Stimulated activated CD4-positive, alpha-beta T cell treated with anti-CD3 and anti-CD28 coated beads, Interleukin-1b, Interleukin-23, amount 100 ng/mL, for 4 hours (primary cell): ENCODE results near the gene HSD17B11.
"Not testable (repeated sequence)": the region's sequence is repeated elsewhere in the genome, so short reads cannot be mapped to it uniquely, and the experiment has no call there.

Source experiments
- DNase-seq, 2 donors: peaks; one replicate each; pipeline ENCODE4 v3.0.0-alpha.2; 2020; ENCODE audit warnings: low read depth in 2 of 2

Gene HSD17B11

DNA sequence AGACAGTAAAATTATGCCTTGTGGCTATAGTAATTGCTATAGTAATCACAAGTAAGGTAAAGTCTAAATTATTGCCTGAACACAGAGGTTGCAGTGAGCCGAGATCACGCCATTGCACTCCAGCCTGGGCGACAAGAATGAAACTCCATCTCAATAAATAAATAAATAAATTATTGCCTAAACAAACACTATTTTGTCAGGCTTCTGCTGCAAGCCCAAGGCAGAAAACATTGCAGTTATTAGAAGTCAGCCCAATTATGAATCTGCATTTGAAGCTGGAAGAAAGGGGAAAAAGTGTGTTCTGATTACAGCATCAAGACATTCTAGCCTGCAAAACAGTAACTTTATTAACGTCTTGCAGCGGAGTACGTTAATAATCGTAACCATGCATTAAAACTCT lies 85.4 kb downstream of the HSD17B11 start:
- no peak for DNase-seq

DNA sequence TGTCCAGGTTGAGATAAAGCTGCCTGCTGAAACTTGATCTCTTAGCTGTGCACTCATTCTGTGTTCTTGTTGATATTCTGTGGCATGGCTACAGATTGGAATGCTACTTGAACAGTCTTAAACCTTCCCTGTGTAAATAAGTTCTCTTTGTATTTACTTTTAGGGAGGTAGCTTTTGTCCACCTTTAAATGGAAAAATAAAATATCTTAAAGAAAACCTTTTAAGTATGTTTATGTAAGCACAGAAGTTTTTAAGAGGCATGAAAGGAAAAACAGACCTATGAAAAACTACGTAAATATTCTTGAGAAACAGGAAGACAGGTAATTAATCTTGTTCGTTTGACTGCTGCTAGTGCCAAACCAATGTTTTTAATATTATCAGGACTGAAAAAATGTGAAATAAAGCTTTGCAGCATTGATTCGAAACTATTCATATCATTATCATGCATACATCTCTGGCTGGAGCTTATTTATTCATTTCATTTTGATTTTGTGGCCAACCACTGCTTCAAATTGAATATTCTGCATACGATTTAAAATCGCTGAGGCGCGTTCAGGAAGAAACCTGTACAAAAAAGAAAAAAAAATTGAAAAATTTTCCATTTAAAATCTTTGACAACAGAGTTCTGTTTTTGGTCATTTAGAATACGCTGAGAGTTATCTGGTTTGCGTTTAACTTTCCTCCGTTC lies 86.1 kb downstream of the HSD17B11 start:
- no peak for DNase-seq

DNA sequence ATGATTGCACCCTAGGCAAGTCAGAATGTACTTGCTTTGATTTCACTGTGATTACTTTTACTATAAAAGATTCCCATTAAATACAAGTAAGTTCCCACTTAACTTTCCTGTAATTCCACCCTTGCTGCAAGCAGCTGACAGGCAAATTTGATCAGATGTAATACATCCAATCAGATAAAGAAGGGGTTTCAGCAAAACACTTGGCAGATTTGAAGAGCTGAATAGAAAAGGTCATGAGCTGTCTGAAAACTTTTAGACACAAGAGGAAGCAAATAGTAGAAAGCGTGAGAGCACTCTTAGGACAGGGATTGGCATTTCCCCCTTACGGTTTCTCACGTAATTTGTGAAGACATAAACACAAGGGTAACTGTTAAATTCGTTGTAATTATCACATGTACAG lies 91.1 kb downstream of the HSD17B11 start:
- no peak for DNase-seq

GRCh38 chr4:87298362-87298761 lies 92.6 kb downstream of the HSD17B11 start:
- no peak for DNase-seq

DNA sequence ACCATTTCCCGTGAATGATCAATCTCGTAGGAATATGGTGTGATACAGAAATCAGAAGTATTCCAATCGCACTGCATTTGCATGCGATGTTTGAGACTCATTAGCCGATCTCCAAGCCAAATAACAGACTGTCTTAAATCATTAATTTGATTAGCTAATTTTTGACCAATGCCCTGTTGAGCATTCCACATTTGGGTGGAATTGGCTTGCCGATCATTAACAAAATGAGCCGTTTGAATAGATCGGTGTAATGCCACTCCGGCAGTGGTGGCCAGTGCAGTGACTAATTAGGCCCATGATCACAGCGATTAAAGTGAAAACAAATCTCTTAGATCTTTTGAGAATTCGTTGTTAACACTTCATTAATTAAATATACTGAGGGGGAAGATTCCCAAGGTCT lies 96.1 kb downstream of the HSD17B11 start:
- DNase-seq, result not testable (repeated sequence)

GRCh38 chr4:87293889-87294288 lies 97.1 kb downstream of the HSD17B11 start:
- DNase-seq, result not testable (repeated sequence)

DNA sequence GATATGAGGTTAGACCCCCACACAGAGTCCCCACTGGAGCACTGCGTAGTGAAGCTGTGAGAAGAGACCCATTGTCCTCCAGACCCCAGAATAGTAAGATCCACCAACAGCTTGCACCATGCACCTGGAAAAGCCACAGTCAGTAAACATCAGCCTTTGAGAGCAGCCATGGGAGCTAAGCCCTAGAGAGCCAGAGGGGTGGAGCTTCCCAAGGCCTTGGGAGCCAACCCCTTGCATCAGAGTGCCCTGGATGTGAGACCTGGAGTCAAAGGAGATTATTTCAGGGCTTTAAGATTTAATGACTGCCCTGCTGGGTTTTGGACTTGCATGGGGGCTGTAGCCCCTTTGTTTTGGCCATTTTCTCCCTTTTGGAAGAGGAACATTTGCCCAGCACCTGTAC lies 104.0 kb downstream of the HSD17B11 start:
- DNase-seq, result no peak
